K562 (cell line): ENCODE measurements around the gene GDF15. TPM values are rescaled to one million over a fixed set of nuclear protein-coding genes. Genes with fewer than 3 reads are reported as not detected.

Experiments used
- ARNT ChIP-seq, 2 experiments: fragments of 450-650 bp; IDR thresholded peaks; 2 replicates each; pipeline ENCODE4 v1.6.1; 2016; ENCODE audit warnings: mild to moderate bottlenecking in 1 of 2
- BCOR ChIP-seq: fragments of 450-650 bp; IDR thresholded peaks from 2 replicates; pipeline ENCODE4 v1.6.1; 2016
- CHD1 ChIP-seq: fragments of 200-600 bp; sonication (generic); IDR thresholded peaks from one replicate; pipeline ENCODE4 v1.6.1; 2012; ENCODE audit warnings: mild to moderate bottlenecking, moderate library complexity, low read length, inconsistent platforms
- ELK1 ChIP-seq: sonication (generic); formaldehyde crosslinking; IDR thresholded peaks from 2 replicates; pipeline ENCODE4 v1.8.1; 2022; ENCODE audit warnings: missing genetic modification reagents
- FIP1L1 ChIP-seq: fragments of 200-400 bp; formaldehyde crosslinking; IDR thresholded peaks from 2 replicates; pipeline ENCODE4 v1.6.1; 2018; ENCODE audit warnings: mild to moderate bottlenecking, low read depth, low read length; ENCODE audit not compliant: poor library complexity, severe bottlenecking
- ID3 ChIP-seq, 2 experiments: fragments of 250-450 bp in 1 of 2; fragments of 450-650 bp in 1 of 2; sonication (Bioruptor Pico) in 1 of 2; IDR thresholded peaks; 2 replicates each; pipeline versions ENCODE4 v1.6.1 to v1.8.0; 2016 to 2021; ENCODE audit warnings: mild to moderate bottlenecking in 2 of 2, moderate library complexity in 2 of 2, missing compliant biosample characterization in 1 of 2, missing genetic modification characterization in 1 of 2
- KLF16 ChIP-seq: IDR thresholded peaks from 2 replicates; pipeline ENCODE4 v1.6.1; 2016; ENCODE audit warnings: antibody characterized with exemption
- NBN ChIP-seq: fragments of 450-650 bp; IDR thresholded peaks from 2 replicates; pipeline ENCODE4 v1.6.1; 2016; ENCODE audit warnings: low read depth, mild to moderate bottlenecking
- NELFE ChIP-seq: IDR thresholded peaks from 2 replicates; pipeline ENCODE4 v1.6.1; 2011; ENCODE audit warnings: mild to moderate bottlenecking; ENCODE audit not compliant: insufficient read depth, insufficient read length
- SFPQ ChIP-seq: fragments of 200-400 bp; formaldehyde crosslinking; IDR thresholded peaks from 2 replicates; pipeline ENCODE4 v1.6.1; 2017; ENCODE audit warnings: mild to moderate bottlenecking, low read depth, low read length, moderate library complexity
- SNRNP70 ChIP-seq: fragments of 200-400 bp; formaldehyde crosslinking; optimal IDR thresholded peaks from 2 replicates; pipeline ENCODE3; 2017; ENCODE audit warnings: low read depth, low read length
- TAL1 ChIP-seq: fragments of 450-650 bp; IDR thresholded peaks from 2 replicates; pipeline ENCODE4 v1.6.1; 2016; ENCODE audit warnings: mild to moderate bottlenecking
- ZBTB26 ChIP-seq: fragments of 450-650 bp; formaldehyde crosslinking; IDR thresholded peaks from 2 replicates; pipeline ENCODE4 v1.4.0; 2022; ENCODE audit warnings: missing genetic modification characterization
- ZBTB7A ChIP-seq: IDR thresholded peaks from 2 replicates; pipeline ENCODE4 v1.6.1; 2011; ENCODE audit warnings: low read depth, mild to moderate bottlenecking, low read length, moderate library complexity, borderline replicate concordance; ENCODE audit not compliant: control insufficient read depth
- ZBTB8A ChIP-seq: fragments of 450-650 bp; IDR thresholded peaks from 2 replicates; pipeline ENCODE4 v1.6.1; 2018; ENCODE audit warnings: mild to moderate bottlenecking, moderate library complexity; ENCODE audit not compliant: partially characterized antibody
- ZC3H11A ChIP-seq: IDR thresholded peaks from 2 replicates; pipeline ENCODE4 v1.6.1; 2012; ENCODE audit warnings: low read depth, low read length, improper control_type of control experiment
- ZFP1 ChIP-seq: fragments of 450-650 bp; formaldehyde crosslinking; IDR thresholded peaks from 2 replicates; pipeline ENCODE4 v1.4.0; 2020; ENCODE audit warnings: mild to moderate bottlenecking, mixed read lengths
- ZFPM2 ChIP-seq: fragments of 250-450 bp; sonication (Bioruptor Pico); IDR thresholded peaks from 2 replicates; pipeline ENCODE4 v1.5.1; 2022; ENCODE audit warnings: mild to moderate bottlenecking
- ZNF431 ChIP-seq: sonication (generic); formaldehyde crosslinking; IDR thresholded peaks from 2 replicates; pipeline ENCODE4 v1.8.0; 2022; ENCODE audit warnings: mild to moderate bottlenecking, missing genetic modification reagents
- ZNF518B ChIP-seq: fragments of 250-450 bp; sonication (Bioruptor Pico); IDR thresholded peaks from 2 replicates; pipeline ENCODE4 v1.5.0; 2021; ENCODE audit warnings: mild to moderate bottlenecking, moderate library complexity
- polyA plus RNA-seq, 8 experiments: library from polyadenylated mRNA; depleted of rRNA in 4 of 8; stranded (reverse) in 5 of 8; unstranded in 3 of 8; fragments of >200 nt; fragmentation: Nextera tagmentation in 2 of 8; fragmentation: Illumina TruSeq in 1 of 8; extraction: Ambion mirVana in 2 of 8; extraction: Trizol in 1 of 8; gene quantifications; 2 replicates each; pipeline versions ENCODE4 v1.2.1 to v1.2.3, GENCODE V29; 2011 to 2014; ENCODE audit warnings: inconsistent platforms in 1 of 8, missing spikeins in 1 of 8
- total RNA-seq, 7 experiments: library from RNA; depleted of rRNA in 6 of 7; stranded (reverse); fragments of >200 nt in 6 of 7; fragmentation: Illumina TruSeq in 2 of 7; extraction: Trizol in 2 of 7; gene quantifications; 2 replicates each; pipeline versions ENCODE4 v1.2.1 to v1.2.3, GENCODE V29; 2011 to 2021; ENCODE audit warnings: low replicate concordance in 1 of 7

GDF15 gene
- total and polyA plus RNA-seq, 9 of the 15 experiments (the other 6 are each of a cell fraction or from before 2014, with no cell fraction given), result 2.3 to 82.4 (median 12.5) TPM

- TF ChIP-seq FIP1L1 (no peak), CHD1 (no peak), NBN (no peak), NELFE (no peak), SFPQ (no peak), ZFP1 (no peak), TAL1 (no peak), KLF16 (no peak), ZBTB7A (peak; percentile 89; the same call in 1 of the 2 replicates), ARNT (IDR thresholded peaks at IDR 0.05) (peak; percentile 28 to 35; a peak in 1 of 4 replicates), ZNF518B (CRISPR knock-in tag) (no peak), ELK1 (CRISPR knock-in tag) (no peak), ZFPM2 (CRISPR knock-in tag) (no peak), ZBTB8A (no peak), ZBTB26 (CRISPR knock-in tag) (no peak), ZNF431 (no peak), ID3 (CRISPR knock-in tag; IDR thresholded peaks at IDR 0.05) (no peak), ID3 (tag; IDR thresholded peaks at IDR 0.05) (peak; percentile 76; the same call in 1 of the 2 replicates), BCOR (peak; percentile 99), SNRNP70 (no peak), ZC3H11A (no peak)
Observed at GRCh38 chr19:18340190-18340989, 45.6 kb upstream of the GDF15 start, which contains the start of gene PGPEP1 (continued).
